ENCODE data around the gene CDK9.

The CDK9 gene

GRCh38 chr9:127805620-127806019 lies 19.8 kb downstream of the CDK9 start:
- peak; percentile 47 for DNase-seq

- DNase-seq = no peak
These were observed 21.0 kb downstream of the CDK9 start for GRCh38 chr9:127806871-127807270.

- no peak for DNase-seq
These were observed 22.6 kb downstream of the CDK9 start for GRCh38 chr9:127808347-127809001.

- DNase-seq = no peak
These were observed 23.2 kb downstream of the CDK9 start for GRCh38 chr9:127809002-127809539.

GRCh38 chr9:127809540-127810377 lies 23.9 kb downstream of the CDK9 start:
- no peak for DNase-seq

- DNase-seq = no peak
These were observed 24.7 kb downstream of the CDK9 start for GRCh38 chr9:127810378-127811187.

GRCh38 chr9:127812011-127812410 lies 26.2 kb downstream of the CDK9 start:
- no peak for DNase-seq

GRCh38 chr9:127812936-127813675 lies 27.3 kb downstream of the CDK9 start:
- DNase-seq = no peak

- DNase-seq = no peak
These were observed 27.9 kb downstream of the CDK9 start for GRCh38 chr9:127813686-127814226.

GRCh38 chr9:127814619-127815511 lies 29.0 kb downstream of the CDK9 start:
- no peak for DNase-seq

- no peak for DNase-seq
These were observed 29.9 kb downstream of the CDK9 start for GRCh38 chr9:127815512-127816361.

- no peak for DNase-seq
These were observed 30.5 kb downstream of the CDK9 start for GRCh38 chr9:127816362-127816725.

GRCh38 chr9:127816728-127817127 lies 30.9 kb downstream of the CDK9 start:
- no peak for DNase-seq

GRCh38 chr9:127817881-127818434 lies 32.1 kb downstream of the CDK9 start:
- no peak for DNase-seq

- DNase-seq = no peak
These were observed 32.7 kb downstream of the CDK9 start for GRCh38 chr9:127818574-127818973.

- DNase-seq = no peak
These were observed 36.3 kb downstream of the CDK9 start for GRCh38 chr9:127822108-127822507.

GRCh38 chr9:127825319-127826051 lies 39.7 kb downstream of the CDK9 start:
- no peak for DNase-seq

GRCh38 chr9:127826253-127826913 lies 40.5 kb downstream of the CDK9 start:
- no peak for DNase-seq
